ENCODE measurements around the gene SMIM35.
"Not testable (repeated sequence)": the region's sequence is repeated elsewhere in the genome, so short reads cannot be mapped to it uniquely, and the experiment has no call there.

Gene SMIM35

DNA sequence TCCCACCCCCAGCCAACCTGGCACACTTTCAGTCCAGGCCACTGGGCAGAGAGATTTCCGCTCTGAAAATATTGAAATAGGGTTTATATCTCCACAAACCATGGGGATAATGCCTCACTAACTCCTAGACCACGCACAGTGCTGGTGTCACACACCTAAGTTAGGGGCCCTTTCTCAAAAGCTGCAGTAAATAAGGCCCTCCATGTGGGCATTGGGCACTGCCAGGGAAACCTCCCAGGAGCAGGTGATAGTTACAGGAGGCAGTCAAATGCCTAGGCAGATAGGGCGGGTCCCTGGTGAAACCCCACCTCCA, 103.6 kb downstream of the SMIM35 start:
- no peak for DNase-seq (ENCODE audit: low read depth in 2 of 2)

- no peak for DNase-seq (ENCODE audit: low read depth in 2 of 2)
Measured at GRCh38 chr11:117980720-117981119, 106.0 kb downstream of the SMIM35 start.

GRCh38 chr11:117980280-117980679, 106.5 kb downstream of the SMIM35 start:
- no peak for DNase-seq (ENCODE audit: low read depth in 2 of 2)

DNA sequence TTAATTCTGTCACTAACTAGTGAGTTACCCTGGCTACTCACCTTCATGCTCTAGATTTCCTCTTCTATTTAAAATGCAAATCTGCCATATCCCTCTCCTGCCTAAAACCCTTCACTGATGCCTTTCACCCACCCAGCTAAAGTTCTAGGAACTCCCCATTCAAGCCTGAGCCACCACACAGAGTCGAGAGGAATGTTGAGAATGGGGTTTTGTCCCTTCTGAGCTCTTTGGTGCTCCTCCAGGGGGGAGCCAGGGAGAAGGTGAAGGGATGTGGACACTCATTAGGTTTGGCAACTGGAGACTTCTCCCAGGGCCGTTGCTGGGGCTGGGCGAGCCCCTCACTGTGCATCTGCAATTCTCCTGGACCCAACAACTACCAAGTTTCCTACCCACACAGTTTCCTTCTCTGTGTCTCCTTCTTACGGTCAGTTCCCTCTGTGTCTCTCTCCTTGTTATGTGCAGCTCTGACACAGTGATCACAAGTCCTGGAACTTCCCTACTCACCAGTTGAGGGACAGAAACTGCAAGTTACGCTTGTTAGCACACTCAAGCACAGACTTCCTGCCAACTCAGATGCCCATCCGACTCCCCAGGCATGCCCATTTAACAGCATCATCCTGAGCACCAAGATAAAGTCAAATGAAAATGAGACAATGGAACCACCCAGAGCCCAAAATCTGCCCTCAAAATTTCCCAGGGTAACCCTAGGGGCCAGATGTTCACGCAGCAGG, 107.1 kb downstream of the SMIM35 start:
- DNase-seq (ENCODE audit: low read depth in 2 of 2): no peak

GRCh38 chr11:117978991-117979390, 107.8 kb downstream of the SMIM35 start:
- DNase-seq (ENCODE audit: low read depth in 2 of 2): no peak

- not testable (repeated sequence) for DNase-seq (ENCODE audit: low read depth in 2 of 2)
Measured at GRCh38 chr11:117978291-117978910, 108.4 kb downstream of the SMIM35 start.

DNA sequence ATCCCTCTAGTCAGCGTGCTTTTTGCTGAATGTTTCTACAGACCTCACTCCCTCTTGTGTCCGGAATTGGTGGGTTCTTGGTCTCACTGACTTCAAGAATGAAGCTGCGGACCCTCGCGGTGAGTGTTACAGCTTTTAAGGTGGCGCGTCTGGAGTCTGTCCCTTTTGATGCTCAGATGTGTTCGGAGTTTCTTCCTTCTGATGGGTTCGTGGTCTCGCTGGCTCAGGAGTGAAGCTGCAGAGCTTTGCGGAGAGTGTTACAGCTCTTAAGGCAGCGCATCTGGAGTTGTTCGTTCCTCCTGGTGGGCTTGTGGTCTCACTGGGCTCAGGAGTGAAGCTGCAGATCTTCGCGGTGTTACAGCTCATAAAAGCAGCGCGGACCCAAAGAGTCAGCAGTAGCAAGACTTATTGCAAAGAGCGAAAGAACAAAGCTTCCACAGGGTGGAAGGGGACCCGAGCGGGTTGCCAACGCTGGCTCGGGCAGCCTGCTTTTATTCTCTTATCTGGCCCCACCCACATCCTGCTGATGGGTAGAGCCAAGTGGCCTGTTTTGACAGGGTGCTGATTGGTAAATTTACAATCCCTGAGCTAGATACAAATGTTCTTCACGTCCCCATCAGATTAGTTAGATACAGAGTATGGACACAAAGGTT, 109.0 kb downstream of the SMIM35 start:
- not testable (repeated sequence) for DNase-seq (ENCODE audit: low read depth in 2 of 2)

DNA sequence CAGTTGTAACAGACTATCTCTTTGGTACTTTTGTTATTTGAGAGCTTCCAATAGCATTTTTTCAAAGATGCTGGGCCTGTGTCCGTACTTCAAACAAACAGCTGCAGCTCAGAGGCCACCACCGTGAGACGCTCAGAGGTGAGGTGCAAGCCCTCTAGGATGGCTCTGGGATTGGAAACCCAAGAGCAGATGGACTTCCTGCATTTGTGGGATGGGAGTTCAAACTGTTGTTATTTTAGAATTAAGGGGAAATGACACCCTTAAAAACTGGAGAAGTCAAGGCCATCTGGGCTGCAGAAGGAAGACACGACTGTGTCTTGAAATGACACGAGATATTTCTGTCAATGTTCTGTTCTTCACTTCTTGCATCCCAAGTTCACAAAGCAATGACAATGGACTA, 109.7 kb downstream of the SMIM35 start:
- DNase-seq (ENCODE audit: low read depth in 2 of 2): no peak

- no peak for DNase-seq (ENCODE audit: low read depth in 2 of 2)
Measured at GRCh38 chr11:117976445-117976844, 110.3 kb downstream of the SMIM35 start.

DNA sequence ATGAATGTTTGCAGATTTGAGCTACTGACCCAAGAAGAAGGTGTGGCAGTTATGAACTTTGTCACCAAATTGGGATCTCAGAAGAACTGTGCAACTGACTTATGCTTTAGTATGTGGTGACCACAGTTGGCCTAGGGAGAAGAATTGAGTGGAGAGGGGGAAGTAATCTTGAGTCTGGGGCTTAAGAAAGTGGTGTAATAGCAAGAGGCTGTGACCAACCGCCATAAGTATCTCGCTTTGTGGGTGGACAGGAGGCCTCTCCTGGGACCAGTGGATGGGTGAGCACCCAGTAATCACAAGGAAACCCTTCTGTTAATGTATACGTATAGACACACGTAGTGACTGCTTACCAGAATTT, 113.3 kb downstream of the SMIM35 start:
- no peak for DNase-seq (ENCODE audit: low read depth in 2 of 2)

DNA sequence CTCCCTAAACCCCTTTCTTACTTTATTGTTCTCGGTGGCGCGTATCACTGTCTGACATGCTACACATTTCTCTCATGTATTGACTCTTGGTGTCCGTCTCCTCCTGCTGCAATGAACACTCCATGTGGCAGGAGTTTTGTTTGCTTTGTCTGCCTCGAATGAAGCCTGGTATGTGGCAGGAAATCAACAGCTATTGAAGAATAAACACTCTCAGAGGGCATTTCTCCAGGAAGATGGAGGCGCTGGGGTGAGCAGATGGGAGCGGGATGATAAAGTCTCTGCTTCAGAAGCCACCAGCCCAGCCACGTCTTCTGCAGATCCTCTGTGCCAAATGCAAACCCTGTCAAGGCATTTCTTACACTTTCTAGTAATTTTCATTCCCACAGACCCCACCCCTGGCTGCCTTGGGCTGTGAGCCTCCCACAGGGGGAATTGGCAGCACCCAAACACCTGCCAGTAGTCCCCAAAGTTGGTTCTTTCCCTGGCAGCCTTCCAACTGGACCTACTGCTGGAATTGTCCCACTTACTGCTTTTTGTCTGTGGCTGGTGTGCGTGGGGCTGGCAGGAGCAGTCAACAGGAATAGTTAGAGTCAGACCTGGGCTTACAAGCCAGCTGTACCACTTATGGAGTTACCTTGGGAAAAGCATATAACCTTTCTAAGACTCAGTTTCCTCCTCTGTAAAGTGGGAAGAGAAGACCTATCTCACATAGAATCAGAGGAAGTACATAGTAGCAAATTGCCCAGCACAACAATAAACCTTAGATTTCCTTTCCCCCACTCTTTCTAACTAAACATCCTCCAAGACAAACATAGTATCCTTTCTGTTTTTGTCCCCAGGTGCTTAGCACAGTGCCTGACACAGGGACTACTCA, 113.9 kb downstream of the SMIM35 start:
- no peak for DNase-seq (ENCODE audit: low read depth in 2 of 2)

- DNase-seq (ENCODE audit: low read depth in 2 of 2): no peak
Measured at GRCh38 chr11:117972044-117972443, 114.7 kb downstream of the SMIM35 start.

DNA sequence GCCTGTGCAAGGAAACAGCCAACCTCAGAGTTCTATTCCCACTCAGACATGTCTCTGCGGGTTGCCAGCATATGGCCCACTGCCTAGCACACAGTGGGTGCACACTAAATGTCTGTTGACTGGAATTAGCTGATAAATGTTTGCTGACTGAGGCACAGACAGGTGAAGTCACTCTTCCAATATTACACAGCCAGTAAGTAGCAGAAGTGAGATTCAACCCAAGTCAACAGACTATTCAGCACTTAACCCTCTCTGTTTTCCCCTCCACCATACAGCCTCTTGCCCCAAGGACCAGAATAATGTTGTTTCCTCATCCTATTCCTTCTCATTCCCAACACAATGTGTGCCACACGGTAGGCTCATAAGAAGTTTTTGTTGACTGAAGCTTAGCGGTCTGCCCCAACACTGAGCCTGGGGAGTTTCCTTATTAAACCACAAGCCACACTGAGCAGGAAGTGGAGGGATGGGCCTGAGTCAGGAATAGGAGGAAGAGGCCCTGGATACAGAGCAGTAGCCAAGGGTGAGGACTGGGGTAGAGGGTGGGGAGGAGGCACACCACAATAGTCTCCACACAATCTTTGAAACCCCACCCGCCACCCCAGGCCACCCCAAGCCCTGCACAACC, 116.3 kb downstream of the SMIM35 start:
- DNase-seq (ENCODE audit: low read depth in 2 of 2): no peak

DNA sequence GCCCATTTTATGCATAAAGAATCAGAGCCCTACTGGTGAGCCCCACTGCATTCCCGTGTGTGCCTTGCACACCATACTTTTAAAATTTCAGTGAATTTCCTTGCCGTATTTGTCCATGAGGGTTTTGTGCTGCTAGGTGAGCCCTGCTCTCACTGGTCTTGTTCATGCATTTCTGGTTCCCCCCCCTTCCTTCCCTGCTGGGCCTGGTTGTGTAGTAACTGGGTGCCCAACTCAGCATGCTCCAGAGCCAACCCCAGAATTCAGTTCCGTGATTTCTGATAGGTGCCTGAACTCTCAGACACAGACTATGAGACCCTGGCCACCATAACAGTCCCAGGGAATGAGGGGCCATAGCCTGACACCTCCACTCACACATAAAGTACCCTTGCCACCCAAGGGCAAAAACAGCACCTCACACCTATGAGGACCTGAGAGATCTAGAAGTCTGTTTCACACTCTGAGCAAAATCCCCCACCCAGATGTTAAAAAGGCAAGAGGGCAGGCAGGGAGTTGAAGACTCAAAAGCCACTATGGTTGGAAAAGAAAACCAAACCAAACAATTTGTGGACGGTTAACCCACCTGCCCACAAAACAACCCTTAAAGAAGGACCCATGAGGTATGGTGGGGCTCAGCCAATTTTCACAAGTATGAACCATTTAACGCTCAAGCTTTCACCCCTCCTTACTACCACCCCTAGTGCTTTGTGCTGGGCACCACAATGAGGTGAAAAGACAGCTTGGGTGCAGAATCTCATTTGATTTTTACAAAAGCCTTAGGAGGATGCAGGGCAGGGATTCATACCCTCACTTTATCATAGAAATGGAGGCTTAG, 117.4 kb downstream of the SMIM35 start:
- DNase-seq (ENCODE audit: low read depth in 2 of 2): no peak

GRCh38 chr11:117966908-117967307, 119.9 kb downstream of the SMIM35 start:
- no peak for DNase-seq (ENCODE audit: low read depth in 2 of 2)

GRCh38 chr11:117962826-117963225, 123.9 kb downstream of the SMIM35 start:
- DNase-seq (ENCODE audit: low read depth in 2 of 2): no peak

- DNase-seq (ENCODE audit: low read depth in 2 of 2): no peak
Measured at GRCh38 chr11:117961896-117962295, 124.9 kb downstream of the SMIM35 start.

DNA sequence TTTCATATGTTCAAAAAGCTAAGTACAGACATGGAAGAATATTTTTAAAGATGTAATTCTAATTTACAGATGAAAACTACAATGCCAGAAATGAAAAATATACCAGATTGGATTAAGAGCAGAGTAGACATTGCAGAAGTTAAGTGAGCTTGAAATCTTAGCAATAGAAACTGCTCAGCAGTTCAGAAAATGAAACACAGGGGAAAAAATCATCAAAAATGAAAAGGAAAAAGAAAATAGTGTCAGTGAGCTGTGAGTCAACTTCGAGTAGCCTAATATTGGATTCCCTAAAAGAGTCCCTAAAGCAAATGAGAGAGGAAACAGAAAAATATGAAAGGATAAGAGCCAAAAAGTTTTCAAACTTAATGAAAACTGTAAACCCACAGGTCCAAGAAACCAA, 126.4 kb downstream of the SMIM35 start:
- no peak for DNase-seq (ENCODE audit: low read depth in 2 of 2)

DNA sequence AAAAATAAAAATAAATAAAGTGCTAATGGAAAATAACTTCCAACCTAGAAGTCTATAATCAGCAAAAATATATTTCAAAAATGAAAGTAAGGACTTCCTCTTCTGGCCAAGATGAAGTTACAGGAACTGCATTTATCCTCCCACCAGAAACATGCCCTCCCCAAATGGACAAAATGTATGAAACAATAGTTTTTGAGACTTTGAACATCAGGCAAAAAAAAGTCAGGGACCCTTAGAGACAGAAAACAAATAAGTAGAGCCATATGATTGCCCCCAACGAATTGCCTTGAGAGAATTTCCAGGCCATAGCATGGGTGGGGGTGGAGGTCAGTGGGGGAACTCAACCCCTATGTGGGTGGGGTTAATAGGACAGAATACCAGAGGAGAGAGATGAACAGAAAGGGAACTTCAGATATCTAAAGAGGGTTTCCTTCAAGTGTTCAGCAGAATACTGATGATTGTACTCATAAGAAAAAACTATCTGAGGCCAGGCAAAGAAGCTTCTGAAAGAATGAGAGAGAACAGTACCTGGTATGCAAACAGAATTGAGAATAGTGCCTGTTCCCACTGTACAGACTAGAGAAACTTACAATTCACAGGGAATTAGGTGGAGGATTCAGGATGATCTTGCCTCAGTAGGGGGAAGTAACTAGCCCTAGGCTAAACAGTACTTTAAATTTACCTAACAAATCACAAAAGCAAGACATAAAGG, 127.2 kb downstream of the SMIM35 start:
- DNase-seq (ENCODE audit: low read depth in 2 of 2): no peak

- DNase-seq (ENCODE audit: low read depth in 2 of 2): no peak
Measured at GRCh38 chr11:117958949-117959348, 127.8 kb downstream of the SMIM35 start.

All from activated CD4-positive, alpha-beta T cell treated with anti-CD3 and anti-CD28 coated beads for 24 hours (primary cell).